HepG2 (cell line): ENCODE results near the gene NXN. TPM values are rescaled to one million over a fixed set of nuclear protein-coding genes. Genes with fewer than 3 reads are reported as not detected.

Experiments
- AGO2 ChIP-seq: fragments of 200-400 bp; formaldehyde crosslinking; optimal IDR thresholded peaks from 2 replicates; pipeline ENCODE3; 2017; ENCODE audit warnings: mild to moderate bottlenecking, low read depth, low read length, moderate library complexity
- CERS6 ChIP-seq: sonication (generic); formaldehyde crosslinking; IDR thresholded peaks from 2 replicates; pipeline ENCODE4 v1.5.0; 2020; ENCODE audit warnings: missing genetic modification reagents
- CHD4 ChIP-seq: fragments of 200-600 bp; sonication (generic); IDR thresholded peaks from 2 replicates; pipeline ENCODE4 v1.7.0; 2017; ENCODE audit warnings: mild to moderate bottlenecking, low read length, borderline replicate concordance
- ELF3 ChIP-seq: IDR thresholded peaks from 2 replicates; pipeline ENCODE4 v1.6.1; 2016; ENCODE audit warnings: missing genetic modification reagents, missing compliant biosample characterization
- FOXK2 ChIP-seq: fragments of 450-650 bp; IDR thresholded peaks from 2 replicates; pipeline ENCODE4 v1.6.1; 2016
- HNF4G ChIP-seq, 2 experiments: sonication (generic) in 1 of 2; formaldehyde crosslinking in 1 of 2; IDR thresholded peaks; 2 replicates each; pipeline versions ENCODE4 v1.4.0 to v1.6.1; 2011 to 2020; ENCODE audit warnings: borderline replicate concordance in 2 of 2, low read depth in 2 of 2, mild to moderate bottlenecking in 2 of 2, low read length in 1 of 2, missing genetic modification reagents in 1 of 2, moderate library complexity in 1 of 2
- NFE2L1 ChIP-seq: sonication (generic); formaldehyde crosslinking; IDR thresholded peaks from 2 replicates; pipeline ENCODE4 v1.4.0; 2020; ENCODE audit warnings: missing genetic modification reagents, mild to moderate bottlenecking, borderline replicate concordance
- NPAS2 ChIP-seq: sonication (generic); formaldehyde crosslinking; IDR thresholded peaks from 2 replicates; pipeline ENCODE4 v1.8.0; 2022; ENCODE audit warnings: mild to moderate bottlenecking, missing genetic modification reagents, borderline replicate concordance
- PLRG1 ChIP-seq: fragments of 450-650 bp; conservative IDR thresholded peaks from 2 replicates; pipeline ENCODE4 v1.6.1; 2016
- POGK ChIP-seq: sonication (generic); formaldehyde crosslinking; conservative IDR thresholded peaks from 2 replicates; pipeline ENCODE4 v1.8.0; 2022; ENCODE audit warnings: mild to moderate bottlenecking, moderate library complexity, missing genetic modification reagents
- PRDM4 ChIP-seq: sonication (generic); formaldehyde crosslinking; IDR thresholded peaks from 2 replicates; pipeline ENCODE4 v1.9.0; 2021; ENCODE audit warnings: missing genetic modification reagents, borderline replicate concordance
- SMAD3 ChIP-seq: sonication (generic); formaldehyde crosslinking; IDR thresholded peaks from 2 replicates; pipeline ENCODE4 v1.4.0; 2020; ENCODE audit warnings: missing genetic modification reagents
- ZBTB33 ChIP-seq: sonication (generic); formaldehyde crosslinking; IDR thresholded peaks from 2 replicates; pipeline ENCODE4 v1.4.0; 2020; ENCODE audit warnings: missing genetic modification reagents
- ZNF232 ChIP-seq: sonication (generic); formaldehyde crosslinking; IDR thresholded peaks from 2 replicates; pipeline ENCODE4 v1.4.0; 2020; ENCODE audit warnings: missing genetic modification reagents, borderline replicate concordance
- ZNF574 ChIP-seq: sonication (generic); formaldehyde crosslinking; IDR thresholded peaks from 2 replicates; pipeline ENCODE4 v1.4.0; 2020; ENCODE audit warnings: missing genetic modification reagents
- polyA plus RNA-seq, 8 experiments: library from polyadenylated mRNA; depleted of rRNA in 3 of 8; stranded (reverse) in 7 of 8; unstranded in 1 of 8; fragments of >200 nt; fragmentation: Illumina TruSeq in 4 of 8; extraction: Trizol in 4 of 8; gene quantifications; 2 replicates each; pipeline versions ENCODE4 v1.2.1 to v1.2.3, GENCODE V29; 2011 to 2016; ENCODE audit warnings: low read depth in 4 of 8, missing spikeins in 1 of 8, mixed read lengths in 1 of 8; ENCODE audit not compliant: insufficient read depth in 1 of 8
- total RNA-seq, 5 experiments: library from RNA; depleted of rRNA; stranded (reverse); fragments of >200 nt; fragmentation: Illumina TruSeq; extraction: Trizol; gene quantifications; 2 replicates each; pipeline ENCODE4 v1.2.3, GENCODE V29; 2016; ENCODE audit warnings: low read depth in 1 of 5

NXN gene
- total and polyA plus RNA-seq, 2 of the 13 experiments (the other 11 are each of a cell fraction or from before 2014, with no cell fraction given), result 22.2 to 24.3 TPM

GRCh38 chr17:979539-980405, at the start of gene NXN (continued):
- no peak for TF ChIP-seq HNF4G (IDR thresholded peaks at IDR 0.05; ENCODE audit: borderline replicate concordance, low read depth, low read length)
- TF ChIP-seq HNF4G (CRISPR knock-in tag; IDR thresholded peaks at IDR 0.05; ENCODE audit: borderline replicate concordance, low read depth), result no peak
- no peak for TF ChIP-seq NFE2L1 (CRISPR knock-in tag)
- no peak for TF ChIP-seq ZBTB33 (CRISPR knock-in tag)
- no peak for TF ChIP-seq SMAD3 (CRISPR knock-in tag)
- TF ChIP-seq POGK (CRISPR knock-in tag), result 0 out of 2 replicates have a peak, but pooled peaks have one; percentile 17
- TF ChIP-seq CERS6 (CRISPR knock-in tag), result no peak
- peak; percentile 36; the same call in 1 of the 2 replicates for TF ChIP-seq ELF3
- TF ChIP-seq ZNF232, result no peak
- TF ChIP-seq AGO2, result no peak
- peak; percentile 46; the same call in 1 of the 2 replicates for TF ChIP-seq ZNF574 (CRISPR knock-in tag)
- no peak for TF ChIP-seq PRDM4 (CRISPR knock-in tag)
- no peak for TF ChIP-seq NPAS2 (CRISPR knock-in tag)
- no peak for TF ChIP-seq FOXK2
- no peak for TF ChIP-seq CHD4
- no peak for TF ChIP-seq PLRG1
